ENCODE data around the gene PTGES3L. TPM values are rescaled to one million over a fixed set of nuclear protein-coding genes. Genes with fewer than 3 reads are reported as not detected.
"Not testable (repeated sequence)": the region's sequence is repeated elsewhere in the genome, so short reads cannot be mapped to it uniquely, and the experiment has no call there.

Gene PTGES3L
- total RNA-seq, 1 donor from 2014 or later: 10.4 TPM

DNA sequence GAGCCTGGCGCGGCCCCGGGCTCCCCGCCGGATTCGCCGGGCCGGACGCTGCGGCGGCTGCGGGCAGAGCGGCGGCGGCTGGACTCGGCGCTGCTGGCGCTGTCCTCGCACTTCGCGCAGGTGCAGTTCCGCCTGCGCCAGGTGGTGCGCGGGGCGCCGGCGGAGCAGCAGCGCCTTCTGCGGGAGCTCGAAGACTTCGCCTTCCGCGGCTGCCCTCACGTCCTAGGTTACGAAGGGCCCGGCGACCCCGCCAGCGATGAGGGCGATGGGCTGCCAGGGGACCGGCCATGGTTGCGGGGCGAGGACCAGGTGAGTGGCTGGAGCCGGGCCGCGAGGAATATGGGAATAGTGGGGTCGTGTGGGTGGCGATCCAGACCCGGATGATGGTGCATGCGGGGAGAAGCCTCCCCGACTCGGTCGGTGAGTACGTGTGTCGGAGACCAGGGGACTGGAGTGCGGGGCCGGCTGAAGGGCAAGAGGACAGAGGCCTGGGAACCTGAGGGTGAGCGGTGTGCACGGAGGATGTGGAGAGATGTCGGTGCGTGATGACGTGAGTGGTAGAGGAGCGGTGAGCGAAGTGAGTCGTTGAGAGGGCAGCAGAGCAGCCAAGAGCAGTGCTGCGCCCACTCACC, 1.0 kb upstream of the PTGES3L start:
- DNase-seq (ENCODE audit: low spot score): no peak

DNA sequence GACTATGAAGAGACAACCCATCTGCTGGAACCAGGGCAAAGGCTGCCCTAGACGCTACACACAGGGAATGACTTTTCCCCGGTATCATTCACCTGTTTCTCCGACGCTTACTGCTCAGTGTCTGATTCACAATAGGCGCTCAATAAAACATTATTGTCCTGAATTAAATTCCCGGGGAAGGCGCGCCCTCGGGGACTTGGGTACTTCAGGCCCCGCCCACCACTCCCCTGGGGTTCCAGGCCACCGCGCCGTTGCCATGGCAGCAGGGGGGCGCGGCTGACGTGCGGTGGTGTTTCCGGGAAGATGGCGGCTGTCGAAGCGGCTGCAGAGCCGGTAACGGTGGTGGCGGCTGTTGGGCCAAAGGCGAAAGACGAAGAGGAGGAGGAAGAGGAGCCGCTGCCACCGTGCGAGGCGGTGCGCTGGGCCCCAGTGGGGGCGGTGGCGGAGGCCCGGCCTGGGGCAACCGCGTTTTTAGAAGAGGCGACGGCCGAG, 440 bp upstream of the PTGES3L start, which contains the start of gene RUNDC1:
Gene RUNDC1, plus strand, starts transcription at position 292 of the 492 bp plus-strand sequence. Its CDS starts 12 bp downstream, at position 304.
- DNase-seq (ENCODE audit: low spot score): peak; percentile 93

DNA sequence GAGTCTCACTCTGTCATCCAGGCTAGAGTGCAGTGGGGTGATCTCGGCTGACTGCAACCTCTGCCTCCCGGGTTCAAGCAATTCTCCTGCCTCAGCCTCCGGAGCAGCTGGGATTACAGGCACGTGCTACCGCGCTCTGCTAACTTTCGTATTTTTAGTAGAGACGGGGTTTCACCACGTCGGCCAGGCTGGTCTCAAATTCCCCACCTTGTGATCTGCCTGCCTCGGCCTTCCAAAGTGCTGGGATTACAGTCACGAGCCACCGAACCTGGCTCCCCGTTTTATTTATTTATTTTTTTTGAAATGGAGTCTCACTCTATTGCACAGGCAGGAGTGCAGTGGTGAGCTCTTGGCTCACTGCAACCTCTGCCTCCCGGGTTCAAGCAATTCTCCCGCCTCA, 4.2 kb downstream of the PTGES3L start:
- DNase-seq (ENCODE audit: low spot score): not testable (repeated sequence)

GRCh38 chr17:42975265-42975664, 4.6 kb downstream of the PTGES3L start:
- DNase-seq (ENCODE audit: low spot score): no peak

GRCh38 chr17:42973323-42973722, 6.6 kb downstream of the PTGES3L start:
- not testable (repeated sequence) for DNase-seq (ENCODE audit: low spot score)

DNA sequence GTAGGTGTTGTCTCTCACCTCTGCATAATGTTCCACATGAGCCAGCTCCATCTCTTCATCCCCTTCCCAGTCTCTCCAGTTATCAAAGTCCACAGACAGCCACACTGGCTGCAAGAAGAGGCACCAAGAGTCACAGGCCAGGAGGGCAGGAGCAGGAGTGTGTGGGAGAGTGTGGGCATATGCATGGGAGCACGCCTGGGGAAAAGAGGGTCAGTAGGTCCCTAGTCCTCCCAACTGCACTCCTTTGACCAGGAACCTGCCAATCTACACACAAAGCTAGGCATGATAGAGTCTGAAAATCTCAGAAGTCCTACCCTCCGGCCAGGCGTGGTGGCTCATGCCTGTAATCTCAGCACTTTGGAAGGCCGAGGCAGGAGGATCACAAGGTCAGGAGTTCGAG, 8.3 kb downstream of the PTGES3L start:
- DNase-seq (ENCODE audit: low spot score): no peak

DNA sequence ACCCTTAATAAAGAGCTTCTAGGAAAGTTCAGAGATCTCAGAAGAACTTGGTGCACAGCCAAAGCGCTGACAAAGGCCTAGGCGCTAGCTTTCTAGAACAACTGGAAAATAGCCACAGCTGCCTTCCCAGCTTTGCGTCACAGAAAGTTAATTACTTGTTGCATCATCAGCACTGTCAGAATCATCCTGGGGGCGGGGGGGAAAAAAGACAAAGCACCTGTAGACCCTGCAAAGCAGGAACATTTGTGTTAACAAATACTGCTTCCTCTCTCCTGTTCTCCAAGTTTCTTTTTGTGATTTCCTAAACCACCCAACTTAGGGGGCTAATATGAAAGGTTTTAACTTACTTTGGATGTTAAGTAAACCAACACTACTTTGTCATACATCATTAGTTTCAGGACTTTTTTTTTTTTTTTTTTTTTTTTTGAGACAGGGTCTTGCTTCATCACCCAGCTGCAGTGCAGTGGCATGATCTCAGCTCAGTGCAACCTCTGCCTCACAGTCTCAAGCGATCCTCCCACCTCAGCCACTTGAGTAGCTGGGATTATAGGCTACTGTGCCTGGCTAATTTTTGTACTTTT, 10.8 kb downstream of the PTGES3L start:
- DNase-seq (ENCODE audit: low spot score): no peak

DNA sequence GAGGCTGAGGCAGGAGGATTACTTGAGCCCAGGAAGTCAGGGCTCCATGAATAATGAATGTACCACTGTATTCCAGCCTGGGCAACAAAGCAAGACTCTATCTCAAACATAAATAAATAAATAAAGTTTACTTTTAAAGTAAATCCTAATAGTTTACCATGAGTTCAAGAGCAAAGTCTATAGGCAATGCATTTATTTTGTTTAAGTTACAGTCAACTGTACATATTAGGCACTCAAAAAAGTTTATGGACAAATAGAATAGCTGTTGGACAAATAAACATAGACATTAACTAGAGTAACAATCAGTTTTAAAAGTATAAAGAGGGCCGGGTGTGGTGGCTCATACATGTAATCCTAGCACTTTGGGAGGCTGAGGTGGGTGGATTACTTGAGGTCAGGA, 12.0 kb downstream of the PTGES3L start:
- no peak for DNase-seq (ENCODE audit: low spot score)

DNA sequence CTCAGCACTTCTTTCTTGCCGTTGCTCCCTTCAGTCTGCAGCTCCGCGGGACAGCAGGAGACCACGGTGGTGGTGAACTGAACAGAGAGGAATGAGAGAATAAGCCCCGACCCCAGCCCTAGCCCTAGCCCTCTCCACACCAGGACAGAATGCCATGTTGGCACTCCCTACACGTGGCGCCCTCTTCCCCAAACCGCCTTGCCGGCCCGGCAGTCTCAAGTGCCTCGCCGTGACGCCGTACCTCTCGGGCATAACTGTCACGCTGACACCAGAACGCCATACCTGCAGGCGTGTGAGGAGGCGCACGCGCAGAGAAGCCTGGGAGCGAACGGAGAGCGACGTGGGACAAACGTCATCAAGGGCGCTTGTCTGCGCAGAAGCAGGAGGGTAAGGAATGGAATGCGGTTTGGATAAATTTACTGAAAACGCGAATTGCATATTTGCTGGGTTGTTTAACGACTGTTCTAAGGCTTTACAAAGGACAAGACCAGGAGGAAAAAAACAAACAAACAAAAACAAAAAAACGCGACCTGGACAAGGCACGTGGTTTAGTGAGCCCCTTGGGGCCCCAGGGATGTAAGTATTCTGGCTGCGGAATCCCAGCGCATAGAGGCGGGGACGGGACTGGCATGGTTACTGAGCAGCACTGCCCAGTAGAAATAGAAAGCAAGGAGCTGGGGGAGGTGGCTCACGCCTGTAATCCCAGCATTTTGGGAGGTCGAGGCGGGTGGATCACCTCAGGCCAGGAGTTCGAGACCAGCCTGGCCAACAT, 15.5 kb downstream of the PTGES3L start, which contains the start of gene AARSD1:
Gene AARSD1, minus strand, starts transcription at position 294 of the 772 bp plus-strand sequence. Its CDS starts 14 bp downstream, at position 280.
- peak; percentile 97 for DNase-seq (ENCODE audit: low spot score)

DNA sequence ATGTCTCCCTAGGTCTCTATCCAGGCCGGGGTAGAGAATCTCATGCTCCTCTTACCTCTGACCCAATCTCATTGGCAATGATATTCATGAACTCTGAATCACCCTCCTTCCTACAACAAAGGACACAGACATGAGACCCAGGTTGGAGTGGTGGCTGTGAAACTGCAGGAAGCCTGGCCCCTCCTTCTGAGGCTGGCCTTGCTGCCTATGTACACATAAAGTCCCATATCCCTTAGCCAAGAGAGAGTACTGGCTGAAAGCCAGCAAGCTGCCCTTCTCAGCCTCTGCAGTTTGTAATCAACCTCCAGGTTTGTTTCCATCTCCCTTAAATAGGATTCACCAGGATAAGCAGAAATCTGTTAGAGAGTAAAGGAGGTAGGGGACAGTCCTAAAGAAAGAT, 26.2 kb downstream of the PTGES3L start:
- no peak for DNase-seq (ENCODE audit: low spot score)

DNA sequence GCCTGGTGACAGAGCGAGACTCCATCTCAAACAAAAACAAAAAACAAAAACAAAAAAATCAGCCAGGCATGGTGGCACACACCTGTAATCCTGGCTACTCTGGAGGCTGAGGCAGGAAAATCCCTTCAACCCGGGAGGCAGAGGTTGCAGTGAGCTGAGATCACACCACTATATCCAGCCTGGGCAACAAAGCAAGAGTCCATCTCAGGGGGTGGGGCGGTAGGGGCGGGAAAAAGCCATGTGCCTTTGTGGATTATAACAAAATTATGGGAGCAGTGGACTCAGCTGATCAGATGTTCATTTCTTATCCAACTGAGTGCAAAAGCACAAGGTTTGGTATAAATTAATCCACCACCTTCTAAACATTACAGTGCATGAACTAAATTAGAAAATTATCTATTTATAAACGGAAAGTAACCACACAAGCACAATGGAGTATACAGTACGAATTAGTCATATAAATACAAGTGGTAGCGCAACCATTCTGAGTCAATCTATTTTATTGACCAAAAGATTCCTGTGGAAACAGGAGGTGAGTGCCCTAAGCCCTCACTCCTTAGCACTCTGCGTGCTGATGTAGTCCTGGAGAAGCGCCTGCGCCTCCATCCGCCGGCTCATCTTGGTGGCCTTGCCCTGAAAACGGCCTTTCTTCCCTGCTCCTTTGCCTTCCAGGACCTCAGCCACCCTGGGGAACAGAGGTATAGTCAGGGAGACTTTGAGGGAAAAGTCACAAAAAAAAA, 29.7 kb downstream of the PTGES3L start:
- no peak for DNase-seq (ENCODE audit: low spot score)

GRCh38 chr17:42946812-42947211, 33.1 kb downstream of the PTGES3L start:
- DNase-seq (ENCODE audit: low spot score): no peak

- DNase-seq (ENCODE audit: low spot score): no peak
These were observed 35.7 kb downstream of the PTGES3L start for GRCh38 chr17:42944211-42944610.

DNA sequence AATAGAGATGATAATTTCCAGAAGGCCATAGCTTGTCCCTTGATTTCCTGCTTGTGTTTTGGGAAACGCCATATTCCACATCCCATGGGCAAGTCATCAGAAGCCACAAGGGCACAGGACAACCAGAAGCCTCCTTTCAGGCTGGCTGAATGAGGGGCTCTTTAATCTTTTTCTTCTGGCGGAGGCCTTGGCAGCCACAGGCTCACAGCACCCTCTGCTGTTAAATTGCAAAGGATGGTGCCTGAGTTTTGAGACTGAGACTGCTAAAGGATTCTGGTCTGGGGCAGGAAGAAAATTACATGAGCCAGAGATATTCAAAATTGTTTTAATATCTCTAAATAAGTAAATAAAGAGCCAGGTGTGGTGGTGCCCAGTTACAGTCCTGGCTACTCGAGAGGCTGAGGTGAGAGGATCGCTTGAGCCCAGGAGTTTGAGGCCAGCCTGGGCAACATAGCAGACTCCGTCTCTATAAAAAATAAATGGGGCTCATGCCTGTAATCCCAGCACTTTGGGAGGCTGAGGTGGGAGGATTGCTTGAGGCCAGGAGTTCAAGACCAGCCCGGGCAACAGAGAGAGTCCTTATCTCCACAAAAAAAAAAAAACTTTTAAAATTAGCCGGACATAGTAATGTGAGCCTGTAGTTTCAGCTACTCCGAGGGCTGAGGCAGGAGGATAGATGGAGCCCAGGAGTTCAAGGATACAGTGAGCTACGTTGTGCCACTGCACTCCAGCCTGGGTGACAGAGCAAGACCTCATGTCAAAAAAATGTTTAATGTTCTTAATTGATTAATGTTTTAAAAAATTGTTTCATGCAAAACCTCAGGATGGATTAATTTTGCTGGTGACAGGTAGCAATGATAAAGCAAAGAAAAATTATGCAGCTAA, 41.9 kb downstream of the PTGES3L start:
- DNase-seq (ENCODE audit: low spot score): peak; percentile 66

GRCh38 chr17:42929497-42929844, 50.4 kb downstream of the PTGES3L start:
- DNase-seq (ENCODE audit: low spot score): no peak

DNA sequence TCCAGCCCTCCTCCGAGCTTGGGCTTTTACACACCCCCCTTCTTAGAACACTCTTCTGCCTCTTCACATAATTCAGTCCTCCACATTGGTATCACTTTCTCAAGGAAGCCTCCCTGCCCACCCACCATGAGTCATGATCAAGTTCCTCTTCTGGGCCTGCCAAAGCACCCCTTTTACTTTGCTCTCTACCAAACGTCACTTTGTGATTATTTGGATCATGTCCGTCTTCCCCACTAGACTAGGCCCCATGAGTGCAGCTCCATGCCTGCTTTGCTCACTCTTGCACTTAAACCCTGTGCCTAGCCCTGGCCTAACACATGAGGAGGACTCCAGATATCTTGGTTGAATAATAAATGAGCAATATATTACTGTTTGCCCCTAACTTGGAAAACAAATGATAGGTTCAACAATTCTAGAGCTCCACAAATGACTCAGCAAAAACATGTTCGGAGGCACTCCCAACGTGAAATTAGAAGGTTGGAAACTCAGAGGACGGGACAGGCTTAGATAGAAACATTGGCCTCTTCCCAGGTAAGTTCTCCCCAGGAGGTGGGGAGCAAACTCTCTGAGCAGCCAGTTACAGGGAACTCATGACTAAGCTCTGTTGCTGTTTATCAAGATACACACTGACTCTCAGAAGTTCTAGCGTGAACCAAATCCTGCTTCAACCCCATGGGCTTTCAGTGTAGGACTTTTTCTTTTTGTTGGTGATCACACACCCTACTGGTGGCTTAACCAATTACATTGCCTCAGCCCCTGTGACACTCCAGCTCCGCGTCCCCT, 51.0 kb downstream of the PTGES3L start:
- peak; percentile 66 for DNase-seq (ENCODE audit: low spot score)

DNA sequence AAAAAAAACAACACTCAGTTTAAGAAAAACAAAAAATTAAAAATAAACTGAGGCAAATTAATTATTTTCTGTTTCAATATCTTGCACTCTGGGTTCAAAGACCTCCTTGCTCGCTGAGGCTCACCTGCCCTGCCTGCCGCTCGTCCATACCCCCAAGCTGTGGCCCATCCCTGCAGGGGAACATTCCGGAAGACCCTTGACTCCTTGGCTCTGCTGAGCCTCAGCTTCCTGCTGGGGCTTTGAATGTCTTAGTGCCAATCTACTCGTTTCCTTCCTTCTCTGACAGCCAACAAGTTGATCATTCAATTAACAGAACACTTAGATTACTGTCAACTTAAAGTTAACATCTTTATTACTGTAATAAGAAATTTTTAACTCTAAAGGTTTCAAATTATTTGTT, 55.0 kb downstream of the PTGES3L start:
- no peak for DNase-seq (ENCODE audit: low spot score)

- not testable (repeated sequence) for DNase-seq (ENCODE audit: low spot score)
These were observed 56.4 kb downstream of the PTGES3L start for GRCh38 chr17:42923472-42923871.

DNA sequence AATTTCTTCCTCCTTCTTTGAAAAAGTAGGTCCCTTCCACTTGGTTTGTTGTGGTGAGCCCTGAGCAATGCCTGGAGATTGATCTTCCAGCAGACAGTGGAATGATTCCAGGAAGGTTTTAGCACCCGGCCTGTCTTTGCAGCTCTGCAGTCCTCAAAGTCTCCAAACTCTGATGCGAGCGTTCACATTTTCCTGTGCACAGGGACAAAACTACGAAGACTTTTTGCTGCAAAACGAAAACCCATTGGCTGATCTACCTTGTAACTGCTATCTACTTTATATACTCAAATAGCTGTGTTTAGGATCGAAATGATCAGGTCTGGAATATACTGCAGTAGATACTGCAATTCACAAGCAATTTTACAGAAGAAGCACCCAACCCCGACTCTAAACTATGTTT, 57.6 kb downstream of the PTGES3L start:
- DNase-seq (ENCODE audit: low spot score): peak; percentile 42

DNA sequence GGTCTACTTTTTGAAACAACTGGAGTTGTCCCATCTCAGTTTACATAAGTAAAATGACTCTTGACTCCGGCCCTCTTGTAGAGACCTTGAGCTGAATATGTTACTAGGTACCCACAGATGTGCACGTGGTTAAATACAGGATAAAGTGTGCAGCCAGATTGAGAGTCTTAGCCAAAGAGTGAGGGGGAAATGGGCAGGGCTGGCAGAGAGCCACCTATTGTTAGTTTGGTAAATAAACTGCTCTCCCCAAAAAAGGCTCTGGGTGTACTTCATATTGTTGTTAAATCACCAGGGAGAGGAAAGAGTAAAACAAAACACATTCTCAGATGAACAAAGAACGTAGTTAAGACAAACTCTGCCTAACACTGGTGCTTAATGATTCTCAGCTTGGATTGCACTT, 59.0 kb downstream of the PTGES3L start:
- no peak for DNase-seq (ENCODE audit: low spot score)

Data from umbilical cord (tissue), 2 donors.